ENCODE data around the gene PRLR. TPM values are rescaled to one million over a fixed set of nuclear protein-coding genes. Genes with fewer than 3 reads are reported as not detected.

Gene PRLR
- total RNA-seq, 1 donor from 2014 or later, result not detected

DNA sequence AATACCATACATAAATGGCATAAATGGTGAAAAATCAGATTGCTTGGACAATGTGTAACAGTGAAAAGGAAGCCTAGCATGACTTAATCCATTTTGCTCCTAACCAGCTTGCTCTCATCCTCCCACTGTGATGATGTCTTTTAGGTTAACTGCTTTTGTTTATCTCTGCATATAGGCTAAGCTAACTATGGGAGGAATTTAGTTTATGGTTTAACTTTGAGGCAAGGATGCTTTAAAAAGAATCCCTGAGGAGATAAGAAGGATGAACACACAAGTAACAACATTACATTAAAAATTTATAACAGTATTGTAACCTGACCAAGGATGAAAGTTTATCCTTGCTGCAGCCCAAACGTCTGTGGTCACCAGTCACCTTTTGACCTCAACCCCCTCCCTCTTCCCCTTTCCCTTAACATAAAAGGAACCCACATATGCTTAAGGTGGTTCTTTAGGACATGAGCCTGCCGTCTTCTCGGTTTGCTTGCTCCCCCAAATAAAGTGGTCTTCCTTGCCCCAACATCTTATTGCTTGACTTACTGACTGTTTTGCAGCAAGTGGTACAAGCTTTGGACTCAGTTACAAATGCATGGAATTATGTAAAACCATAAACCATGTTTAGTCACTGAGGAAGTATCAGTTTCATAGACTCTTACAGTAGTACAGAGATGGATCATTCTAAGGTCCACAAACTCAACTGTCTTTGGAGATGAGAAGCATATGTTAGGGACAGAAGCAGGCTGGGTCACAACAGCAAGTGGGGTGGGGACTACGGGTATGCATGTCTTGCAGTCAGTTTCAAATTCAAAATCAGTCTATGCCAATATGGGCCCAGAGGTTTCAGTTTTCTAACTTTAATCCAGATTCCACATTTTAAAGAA is 213.9 kb downstream of the PRLR start:
- DNase-seq (ENCODE audit: low read depth) (no peak), FAIRE-seq (no peak)
- no peak overlapping the region for H3K4me3 ChIP-seq (ENCODE audit: low read depth, low read length)
- no peaks in the 10 kb centered on the region for H3K36me3 ChIP-seq (ENCODE audit: control insufficient read depth, insufficient read depth, low read length)
- no peaks in the 10 kb centered on the region for H3K27me3 ChIP-seq (ENCODE audit: control insufficient read depth, insufficient read depth, low read length)
- TF ChIP-seq, protein P1, sequence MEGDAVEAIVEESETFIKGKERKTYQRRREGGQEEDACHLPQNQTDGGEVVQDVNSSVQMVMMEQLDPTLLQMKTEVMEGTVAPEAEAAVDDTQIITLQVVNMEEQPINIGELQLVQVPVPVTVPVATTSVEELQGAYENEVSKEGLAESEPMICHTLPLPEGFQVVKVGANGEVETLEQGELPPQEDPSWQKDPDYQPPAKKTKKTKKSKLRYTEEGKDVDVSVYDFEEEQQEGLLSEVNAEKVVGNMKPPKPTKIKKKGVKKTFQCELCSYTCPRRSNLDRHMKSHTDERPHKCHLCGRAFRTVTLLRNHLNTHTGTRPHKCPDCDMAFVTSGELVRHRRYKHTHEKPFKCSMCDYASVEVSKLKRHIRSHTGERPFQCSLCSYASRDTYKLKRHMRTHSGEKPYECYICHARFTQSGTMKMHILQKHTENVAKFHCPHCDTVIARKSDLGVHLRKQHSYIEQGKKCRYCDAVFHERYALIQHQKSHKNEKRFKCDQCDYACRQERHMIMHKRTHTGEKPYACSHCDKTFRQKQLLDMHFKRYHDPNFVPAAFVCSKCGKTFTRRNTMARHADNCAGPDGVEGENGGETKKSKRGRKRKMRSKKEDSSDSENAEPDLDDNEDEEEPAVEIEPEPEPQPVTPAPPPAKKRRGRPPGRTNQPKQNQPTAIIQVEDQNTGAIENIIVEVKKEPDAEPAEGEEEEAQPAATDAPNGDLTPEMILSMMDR (IDR thresholded peaks at IDR 0.05; ENCODE audit: insufficient read depth, low read length, severe bottlenecking), result no peak

DNA sequence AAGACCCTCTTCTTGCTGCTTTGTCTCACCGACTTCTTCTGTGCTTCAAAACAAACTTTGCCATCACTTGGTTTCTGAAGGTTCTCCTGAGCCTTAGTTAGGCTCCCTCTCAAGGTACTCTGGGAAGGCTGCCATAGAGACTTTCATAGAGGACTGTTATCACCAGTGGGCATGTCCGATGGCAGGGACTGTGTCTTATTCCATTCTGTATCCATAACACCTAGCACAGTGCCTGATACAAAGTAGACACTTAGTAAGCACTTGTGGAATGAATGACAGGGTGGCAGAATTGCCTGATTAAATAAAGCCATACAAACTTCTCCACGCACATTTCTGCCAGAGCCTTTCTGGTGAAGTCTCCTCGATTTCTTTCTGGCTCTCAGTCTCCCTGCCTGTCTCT is 215.2 kb downstream of the PRLR start:
- Histone ChIP-seq H3K4me3 (ENCODE audit: low read depth, low read length) (no peak overlapping the region), H3K27me3 (ENCODE audit: control insufficient read depth, insufficient read depth, low read length) (no peaks in the 10 kb centered on the region), H3K36me3 (ENCODE audit: control insufficient read depth, insufficient read depth, low read length) (no peaks in the 10 kb centered on the region)
- TF ChIP-seq, protein P1 (IDR thresholded peaks at IDR 0.05; ENCODE audit: insufficient read depth, low read length, severe bottlenecking), result no peak
- DNase-seq (ENCODE audit: low read depth) (no peak), FAIRE-seq (no peak)

DNA sequence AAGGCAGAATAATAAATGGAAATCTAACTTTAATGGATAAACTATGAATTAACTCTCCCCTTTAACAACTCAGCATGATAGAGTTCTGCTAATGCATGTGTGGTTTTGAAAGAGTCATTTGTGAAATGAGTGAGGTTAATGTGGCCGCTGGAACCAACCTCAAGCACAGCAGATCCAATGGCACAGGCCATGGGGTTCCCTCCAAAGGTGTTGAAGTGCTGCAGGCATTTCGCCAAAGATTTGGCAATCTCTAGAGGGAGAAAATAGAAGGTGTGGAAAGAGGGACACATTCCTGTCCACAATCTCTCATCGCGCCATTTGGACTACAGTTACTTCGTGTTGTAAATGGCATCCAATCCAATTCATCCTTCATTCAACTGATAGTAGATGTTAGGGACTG is 217.5 kb downstream of the PRLR start:
- FAIRE-seq (no peak), DNase-seq (ENCODE audit: low read depth) (no peak)
- TF ChIP-seq, protein P1 (IDR thresholded peaks at IDR 0.05; ENCODE audit: insufficient read depth, low read length, severe bottlenecking), result no peak
- Histone ChIP-seq H3K4me3 (ENCODE audit: low read depth, low read length) (no peak overlapping the region), H3K27me3 (ENCODE audit: control insufficient read depth, insufficient read depth, low read length) (no peaks in the 10 kb centered on the region), H3K36me3 (ENCODE audit: control insufficient read depth, insufficient read depth, low read length) (no peaks in the 10 kb centered on the region)

DNA sequence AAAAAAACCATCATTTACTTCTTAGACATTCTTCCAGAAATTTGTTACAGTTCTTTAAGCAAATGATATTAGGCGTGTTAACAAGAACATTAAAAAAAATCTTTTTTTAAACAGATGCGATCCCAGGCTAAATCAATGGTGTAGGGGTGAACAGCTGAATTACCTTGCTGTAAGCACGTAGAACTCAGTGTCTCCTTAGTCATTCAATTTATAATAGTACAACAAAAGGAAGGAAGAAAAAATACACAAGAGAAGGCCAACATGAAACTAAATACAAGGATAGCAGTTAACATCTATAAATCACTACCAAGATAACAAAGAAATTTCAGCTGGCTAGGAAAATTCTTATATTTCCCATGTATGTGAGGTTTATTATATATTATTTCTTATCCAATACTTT is 217.9 kb downstream of the PRLR start:
- Histone ChIP-seq H3K4me3 (ENCODE audit: low read depth, low read length) (no peak overlapping the region), H3K27me3 (ENCODE audit: control insufficient read depth, insufficient read depth, low read length) (no peaks in the 10 kb centered on the region), H3K36me3 (ENCODE audit: control insufficient read depth, insufficient read depth, low read length) (no peaks in the 10 kb centered on the region)
- DNase-seq (ENCODE audit: low read depth) (no peak), FAIRE-seq (no peak)
- TF ChIP-seq, protein P1 (IDR thresholded peaks at IDR 0.05; ENCODE audit: insufficient read depth, low read length, severe bottlenecking), result no peak

DNA sequence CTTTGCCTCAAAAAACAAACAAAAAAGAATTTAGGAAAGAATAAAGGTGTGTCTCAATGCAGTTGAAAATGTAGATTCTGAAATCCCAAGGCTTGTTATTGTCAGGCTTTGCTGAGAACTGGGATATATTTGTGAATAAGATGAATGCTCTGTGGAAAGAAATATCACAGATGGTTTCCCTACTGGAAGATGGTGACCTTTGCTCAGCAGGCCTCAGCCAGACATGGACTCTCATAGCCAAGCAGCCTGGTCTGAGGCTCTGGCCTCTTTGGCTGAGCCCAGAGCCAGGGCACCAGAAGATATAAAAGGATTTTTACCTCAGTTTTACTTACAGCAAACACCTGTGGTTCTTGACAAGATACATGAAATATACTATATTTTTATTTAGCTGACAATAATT is 219.6 kb downstream of the PRLR start:
- TF ChIP-seq, protein P1 (IDR thresholded peaks at IDR 0.05; ENCODE audit: insufficient read depth, low read length, severe bottlenecking), result no peak
- H3K27me3 ChIP-seq (ENCODE audit: control insufficient read depth, insufficient read depth, low read length), result no peaks in the 10 kb centered on the region
- DNase-seq (ENCODE audit: low read depth) (no peak), FAIRE-seq (no peak)
- H3K36me3 ChIP-seq (ENCODE audit: control insufficient read depth, insufficient read depth, low read length), result no peaks in the 10 kb centered on the region
- H3K4me3 ChIP-seq (ENCODE audit: low read depth, low read length), result no peak overlapping the region
